HEK293T (cell line): ENCODE measurements around the gene GOLGA7B.

ENCODE experiments used
- CTCF ChIA-PET: fragments of 350-600 bp; formaldehyde crosslinking; extraction: SDS; loops from one replicate; lab custom pipeline; 2021; ENCODE audit warnings: antibody characterized with exemption, inconsistent platforms; lab: Yijun Ruan, JAX
- POLR2A ChIA-PET: fragments of 350-600 bp; formaldehyde crosslinking; extraction: SDS; loops from one replicate; lab custom pipeline; 2020; ENCODE audit warnings: antibody characterized with exemption, inconsistent platforms; lab: Yijun Ruan, JAX
- DNase-seq: peaks from one replicate; pipeline ENCODE4 v3.0.0; 2012; ENCODE audit warnings: mixed read lengths; ENCODE audit errors: extremely low spot score
- ARNT ChIP-seq: fragments of 450-650 bp; IDR thresholded peaks from 2 replicates; pipeline ENCODE4 v1.6.1; 2017; ENCODE audit warnings: mild to moderate bottlenecking
- BHLHE40 ChIP-seq: fragments of 450-650 bp; IDR thresholded peaks from 2 replicates; pipeline ENCODE4 v1.6.1; 2016; ENCODE audit warnings: mild to moderate bottlenecking, moderate library complexity, borderline replicate concordance
- CTBP1 ChIP-seq: fragments of 450-650 bp; IDR thresholded peaks from 2 replicates; pipeline ENCODE4 v1.6.1; 2016; ENCODE audit warnings: borderline replicate concordance
- ELF4 ChIP-seq: fragments of 450-650 bp; IDR thresholded peaks from 2 replicates; pipeline ENCODE4 v1.6.1; 2017; ENCODE audit warnings: antibody characterized with exemption
- FOXA1 ChIP-seq: fragments of 450-650 bp; IDR thresholded peaks from 2 replicates; pipeline ENCODE4 v1.6.1; 2016; ENCODE audit warnings: mild to moderate bottlenecking
- FOXK2 ChIP-seq: fragments of 450-650 bp; IDR thresholded peaks from 2 replicates; pipeline ENCODE4 v1.6.1; 2016; ENCODE audit warnings: mild to moderate bottlenecking
- FOXM1 ChIP-seq: fragments of 450-650 bp; IDR thresholded peaks from 2 replicates; pipeline ENCODE4 v1.6.1; 2017; ENCODE audit warnings: mild to moderate bottlenecking, borderline replicate concordance
- HDGF ChIP-seq: fragments of 450-650 bp; IDR thresholded peaks from 2 replicates; pipeline ENCODE4 v1.6.1; 2017; ENCODE audit warnings: antibody characterized with exemption, borderline replicate concordance
- L3MBTL2 ChIP-seq: fragments of 450-650 bp; conservative IDR thresholded peaks from 2 replicates; pipeline ENCODE4 v1.6.1; 2016; ENCODE audit warnings: mild to moderate bottlenecking
- LEF1 ChIP-seq: fragments of 450-650 bp; IDR thresholded peaks from 2 replicates; pipeline ENCODE4 v1.6.1; 2017; ENCODE audit warnings: mild to moderate bottlenecking, borderline replicate concordance
- NFRKB ChIP-seq: fragments of 450-650 bp; IDR thresholded peaks from 2 replicates; pipeline ENCODE4 v1.6.1; 2016; ENCODE audit warnings: mild to moderate bottlenecking, moderate library complexity
- PKNOX1 ChIP-seq: fragments of 450-650 bp; IDR thresholded peaks from 2 replicates; pipeline ENCODE4 v1.6.1; 2016
- SP1 ChIP-seq: fragments of 450-650 bp; IDR thresholded peaks from 2 replicates; pipeline ENCODE4 v1.6.1; 2017
- SUZ12 ChIP-seq: fragments of 450-650 bp; IDR thresholded peaks from 2 replicates; pipeline ENCODE4 v1.6.1; 2016; ENCODE audit warnings: mild to moderate bottlenecking
- TARDBP ChIP-seq: fragments of 450-650 bp; IDR thresholded peaks from 2 replicates; pipeline ENCODE4 v1.6.1; 2016
- ZNF384 ChIP-seq: fragments of 450-650 bp; IDR thresholded peaks from 2 replicates; pipeline ENCODE4 v1.6.1; 2016

Gene GOLGA7B

DNA sequence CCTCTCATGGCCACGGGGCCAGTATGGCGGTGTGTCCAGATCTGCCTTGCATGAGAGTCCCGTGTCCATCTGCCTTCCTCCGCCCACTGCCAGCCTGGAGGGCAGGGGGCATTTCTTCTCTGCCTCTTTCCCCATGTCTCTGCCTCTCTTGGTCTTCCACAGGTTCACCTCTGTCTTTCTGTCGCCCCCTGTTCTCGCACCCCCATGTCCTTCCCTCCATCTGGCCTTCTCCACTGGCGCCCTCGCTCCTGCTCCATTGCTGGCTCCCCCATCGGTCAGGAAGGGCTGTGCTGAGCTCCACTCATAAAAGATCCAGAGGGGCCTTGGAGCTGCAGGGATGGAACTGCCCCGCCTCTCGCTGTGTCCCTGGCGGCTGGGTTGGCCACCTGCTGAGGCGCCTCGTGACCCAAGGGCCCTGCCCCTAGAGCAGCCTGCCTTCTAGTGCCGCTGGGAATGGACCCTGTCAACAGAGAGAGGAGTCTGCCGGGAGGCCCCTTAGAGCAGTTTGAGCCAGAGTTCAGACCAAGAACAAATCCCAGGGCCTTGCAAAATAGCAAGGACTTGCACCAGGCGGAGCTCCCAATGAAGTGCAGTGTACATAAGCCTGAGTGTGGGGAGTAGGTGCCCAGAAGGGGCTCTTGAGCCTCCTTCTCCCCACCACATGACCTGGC lies 42.0 kb downstream of the GOLGA7B start:
- DNase-seq: peak; percentile 49
- TF ChIP-seq SP1 (no peak), FOXA1 (no peak), FOXM1 (no peak), BHLHE40 (no peak), FOXK2 (no peak), SUZ12 (no peak), L3MBTL2 (no peak), CTBP1 (no peak), ARNT (no peak), PKNOX1 (no peak), ZNF384 (no peak), HDGF (no peak), NFRKB (no peak), TARDBP (no peak)
- CTCF ChIA-PET: interaction anchor here (0.9 to 1.0 kb wide), 2 partner anchors 137 to 250 kb away, joined by 3 read pairs; no protein-coding TSS in a partner anchor
- POLR2A ChIA-PET: no interaction called here

- TF ChIP-seq FOXM1 (no peak), L3MBTL2 (no peak), ZNF384 (no peak), CTBP1 (no peak), FOXK2 (no peak), ELF4 (no peak), TARDBP (no peak), HDGF (no peak), SUZ12 (no peak), FOXA1 (no peak), LEF1 (no peak), NFRKB (no peak), PKNOX1 (no peak), ARNT (no peak), BHLHE40 (no peak), SP1 (no peak)
- POLR2A ChIA-PET: no interaction called here
- no peak for DNase-seq
- CTCF ChIA-PET: no interaction called here
Observed at GRCh38 chr10:97892506-97892905, 42.9 kb downstream of the GOLGA7B start.

DNA sequence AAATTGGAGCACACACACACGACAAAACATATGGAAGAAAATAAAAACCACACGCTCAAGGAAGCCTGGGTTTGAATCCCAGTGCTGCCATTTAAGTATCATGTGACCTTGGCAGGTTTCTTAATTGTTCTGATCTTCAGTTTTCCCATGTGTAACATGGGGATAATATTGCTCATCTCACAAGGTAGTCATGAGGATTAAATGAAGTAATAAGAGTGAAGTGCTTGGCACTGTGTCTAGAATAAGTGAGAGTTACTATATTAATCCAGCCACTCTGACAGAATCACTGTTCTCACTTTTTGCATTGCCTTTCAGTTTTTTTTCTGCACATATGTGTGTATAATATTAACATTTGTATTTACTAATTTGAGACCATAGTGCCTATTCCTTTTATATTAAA lies 43.3 kb downstream of the GOLGA7B start:
- ChIA-PET POLR2A (no interaction called here), CTCF (no interaction called here)
- TF ChIP-seq SP1 (no peak), NFRKB (no peak), PKNOX1 (no peak), BHLHE40 (no peak), ARNT (no peak), FOXK2 (no peak), SUZ12 (no peak), CTBP1 (no peak), LEF1 (no peak), L3MBTL2 (no peak), ZNF384 (no peak)
- no peak for DNase-seq

DNA sequence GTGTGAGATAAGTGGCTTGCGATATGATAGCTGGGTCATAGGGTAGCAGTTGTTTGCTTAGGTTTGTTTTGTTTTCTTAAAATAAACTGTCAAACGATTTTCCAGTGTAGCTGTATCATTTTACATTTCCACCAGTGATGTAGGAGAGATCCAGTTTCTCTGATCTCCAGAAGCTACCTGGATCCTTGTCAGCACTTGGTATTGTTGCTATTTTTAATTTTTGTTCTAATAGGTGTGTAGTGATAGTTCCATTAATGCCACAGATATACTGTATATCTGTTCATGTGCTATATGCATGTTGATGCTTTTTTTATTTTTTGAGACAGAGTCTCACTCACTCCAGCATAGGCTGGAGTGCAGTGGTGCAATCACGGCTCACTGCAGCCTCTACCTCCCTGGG lies 44.4 kb downstream of the GOLGA7B start:
- ChIA-PET CTCF (interaction anchor here (0.8 kb wide), 1 partner anchor 147 kb away, joined by 4 read pairs; no protein-coding TSS in a partner anchor), POLR2A (no interaction called here)
- TF ChIP-seq TARDBP (no peak), FOXA1 (no peak), PKNOX1 (no peak), L3MBTL2 (no peak), FOXM1 (no peak), FOXK2 (no peak), NFRKB (no peak), HDGF (no peak), ZNF384 (no peak), BHLHE40 (no peak), SP1 (no peak)
- DNase-seq: no peak

DNA sequence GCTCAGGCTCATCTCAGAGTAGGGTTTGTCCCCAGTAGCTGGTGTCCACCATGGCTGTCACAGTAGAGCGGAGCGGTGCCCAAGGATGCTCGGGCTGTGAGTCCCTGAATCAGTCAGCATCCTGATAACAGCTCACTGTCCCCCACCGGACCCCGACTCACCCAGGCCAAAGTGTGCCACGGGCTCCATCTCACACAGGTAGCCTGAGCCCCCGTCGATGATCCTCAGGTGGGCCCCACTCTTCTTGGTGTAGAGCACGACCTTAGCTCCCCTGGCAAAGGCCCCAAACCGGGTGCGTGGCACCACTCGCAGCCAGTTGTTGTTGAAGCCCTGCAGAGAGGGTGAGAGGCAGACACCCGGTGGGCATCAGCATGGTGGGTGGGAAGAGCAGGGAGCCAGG lies 45.4 kb downstream of the GOLGA7B start:
- ChIA-PET POLR2A (no interaction called here), CTCF (interaction anchor here (0.8 kb wide), 1 partner anchor 151 kb away, joined by 3 read pairs; no protein-coding TSS in a partner anchor)
- no peak for DNase-seq
- TF ChIP-seq HDGF (no peak), SUZ12 (no peak), PKNOX1 (no peak), FOXA1 (no peak), L3MBTL2 (no peak), LEF1 (no peak), TARDBP (no peak), ARNT (no peak), FOXK2 (no peak), BHLHE40 (no peak), FOXM1 (no peak), SP1 (no peak), ELF4 (no peak), NFRKB (no peak), CTBP1 (no peak), ZNF384 (no peak)
